GM12878 (cell line): ENCODE results near the gene ABCA9.
"Not testable (repeated sequence)": the region's sequence is repeated elsewhere in the genome, so short reads cannot be mapped to it uniquely, and the experiment has no call there.

Source experiments
- CHD2 ChIP-seq: IDR thresholded peaks from 2 replicates; pipeline ENCODE4 v1.6.1; 2011; ENCODE audit warnings: low read depth, low read length, improper control_type of control experiment, borderline replicate concordance
- CTCF ChIP-seq, 3 experiments: IDR thresholded peaks in 2 of 3; conservative IDR thresholded peaks in 1 of 3; 2 replicates each; pipeline ENCODE4 v1.5.1; 2011; ENCODE audit warnings: low read depth in 3 of 3, low read length in 3 of 3, mild to moderate bottlenecking in 3 of 3, control low read depth in 2 of 3, moderate library complexity in 2 of 3, inconsistent platforms in 1 of 3, mixed read lengths in 1 of 3; ENCODE audit not compliant: control insufficient read depth in 2 of 3, insufficient read depth in 1 of 3; ENCODE audit errors: extremely low read depth in 1 of 3
- EZH2 ChIP-seq: IDR thresholded peaks from 2 replicates; pipeline ENCODE4 v1.6.1; 2012; ENCODE audit warnings: low read depth, mild to moderate bottlenecking, control low read depth, inconsistent platforms, low read length, borderline replicate concordance; ENCODE audit not compliant: control insufficient read depth
- GABPA ChIP-seq: IDR thresholded peaks from 2 replicates; pipeline ENCODE4 v1.6.1; 2014; ENCODE audit warnings: antibody characterized with exemption, low read depth, mild to moderate bottlenecking, inconsistent platforms
- HCFC1 ChIP-seq: fragments of 150-350 bp; IDR thresholded peaks from 2 replicates; pipeline ENCODE4 v1.6.1; 2014; ENCODE audit warnings: low read length
- NR2C2 ChIP-seq: IDR thresholded peaks from 2 replicates; pipeline ENCODE4 v1.6.1; 2011; ENCODE audit warnings: borderline replicate concordance, low read depth; ENCODE audit not compliant: control insufficient read depth, insufficient read length
- POLR2AphosphoS5 ChIP-seq: IDR thresholded peaks from 2 replicates; pipeline ENCODE4 v1.6.1; 2011; ENCODE audit warnings: mild to moderate bottlenecking, low read length, inconsistent platforms

- TF ChIP-seq CTCF (IDR thresholded peaks at IDR 0.05 in 2 of 3, conservative IDR thresholded peaks at IDR 0.05 in 1 of 3; ENCODE audit: control insufficient read depth in 2 of 3, extremely low read depth in 1 of 3, insufficient read depth in 1 of 3, low read depth in 3 of 3, low read length in 3 of 3); POLR2AphosphoS5; CHD2; NR2C2; HCFC1; EZH2; GABPA: not testable (repeated sequence)
Observed at GRCh38 chr17:68999743-69000142, 61.0 kb downstream of the ABCA9 start.
